ENCODE measurements around the gene RCN1. TPM values are rescaled to one million over a fixed set of nuclear protein-coding genes. Genes with fewer than 3 reads are reported as not detected.
"Not testable (repeated sequence)": the region's sequence is repeated elsewhere in the genome, so short reads cannot be mapped to it uniquely, and the experiment has no call there.

Gene RCN1
- total RNA-seq, 1 donor from 2014 or later: 86.8 TPM

DNA sequence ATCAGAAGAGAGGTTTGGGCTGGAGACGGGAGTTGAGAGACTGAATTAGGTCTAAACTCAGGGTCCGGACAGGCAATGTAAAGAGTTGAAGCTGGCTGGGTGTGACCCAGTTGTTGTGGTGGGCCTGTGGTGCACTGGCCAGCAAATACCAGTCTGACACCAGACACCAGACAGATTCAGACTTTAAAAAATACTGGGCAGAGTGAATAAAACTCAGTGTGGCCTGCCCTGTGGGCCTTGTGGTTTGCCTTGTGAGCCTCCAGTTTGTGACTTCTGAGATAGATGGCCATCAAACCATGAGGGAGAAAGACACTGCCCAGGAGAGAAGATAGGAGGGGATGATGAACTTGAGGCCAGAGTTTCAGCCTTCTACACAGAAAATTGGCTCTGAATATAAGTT, 25.8 kb downstream of the RCN1 start:
- TF ChIP-seq, protein P1, sequence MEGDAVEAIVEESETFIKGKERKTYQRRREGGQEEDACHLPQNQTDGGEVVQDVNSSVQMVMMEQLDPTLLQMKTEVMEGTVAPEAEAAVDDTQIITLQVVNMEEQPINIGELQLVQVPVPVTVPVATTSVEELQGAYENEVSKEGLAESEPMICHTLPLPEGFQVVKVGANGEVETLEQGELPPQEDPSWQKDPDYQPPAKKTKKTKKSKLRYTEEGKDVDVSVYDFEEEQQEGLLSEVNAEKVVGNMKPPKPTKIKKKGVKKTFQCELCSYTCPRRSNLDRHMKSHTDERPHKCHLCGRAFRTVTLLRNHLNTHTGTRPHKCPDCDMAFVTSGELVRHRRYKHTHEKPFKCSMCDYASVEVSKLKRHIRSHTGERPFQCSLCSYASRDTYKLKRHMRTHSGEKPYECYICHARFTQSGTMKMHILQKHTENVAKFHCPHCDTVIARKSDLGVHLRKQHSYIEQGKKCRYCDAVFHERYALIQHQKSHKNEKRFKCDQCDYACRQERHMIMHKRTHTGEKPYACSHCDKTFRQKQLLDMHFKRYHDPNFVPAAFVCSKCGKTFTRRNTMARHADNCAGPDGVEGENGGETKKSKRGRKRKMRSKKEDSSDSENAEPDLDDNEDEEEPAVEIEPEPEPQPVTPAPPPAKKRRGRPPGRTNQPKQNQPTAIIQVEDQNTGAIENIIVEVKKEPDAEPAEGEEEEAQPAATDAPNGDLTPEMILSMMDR (IDR thresholded peaks at IDR 0.05): no peak
- DNase-seq (no peak), ATAC-seq (no peak)
- H3K36me3 ChIP-seq: no peaks in the 10 kb centered on the region
- no peaks in the 10 kb centered on the region for H3K4me1 ChIP-seq
- intact Hi-C loops (cut with DNase I): no loop called here
- no peaks in the 10 kb centered on the region for H3K9me3 ChIP-seq
- no peak overlapping the region for H3K27ac ChIP-seq
- no peaks in the 10 kb centered on the region for H3K27me3 ChIP-seq
- no peak overlapping the region for H3K4me3 ChIP-seq

DNA sequence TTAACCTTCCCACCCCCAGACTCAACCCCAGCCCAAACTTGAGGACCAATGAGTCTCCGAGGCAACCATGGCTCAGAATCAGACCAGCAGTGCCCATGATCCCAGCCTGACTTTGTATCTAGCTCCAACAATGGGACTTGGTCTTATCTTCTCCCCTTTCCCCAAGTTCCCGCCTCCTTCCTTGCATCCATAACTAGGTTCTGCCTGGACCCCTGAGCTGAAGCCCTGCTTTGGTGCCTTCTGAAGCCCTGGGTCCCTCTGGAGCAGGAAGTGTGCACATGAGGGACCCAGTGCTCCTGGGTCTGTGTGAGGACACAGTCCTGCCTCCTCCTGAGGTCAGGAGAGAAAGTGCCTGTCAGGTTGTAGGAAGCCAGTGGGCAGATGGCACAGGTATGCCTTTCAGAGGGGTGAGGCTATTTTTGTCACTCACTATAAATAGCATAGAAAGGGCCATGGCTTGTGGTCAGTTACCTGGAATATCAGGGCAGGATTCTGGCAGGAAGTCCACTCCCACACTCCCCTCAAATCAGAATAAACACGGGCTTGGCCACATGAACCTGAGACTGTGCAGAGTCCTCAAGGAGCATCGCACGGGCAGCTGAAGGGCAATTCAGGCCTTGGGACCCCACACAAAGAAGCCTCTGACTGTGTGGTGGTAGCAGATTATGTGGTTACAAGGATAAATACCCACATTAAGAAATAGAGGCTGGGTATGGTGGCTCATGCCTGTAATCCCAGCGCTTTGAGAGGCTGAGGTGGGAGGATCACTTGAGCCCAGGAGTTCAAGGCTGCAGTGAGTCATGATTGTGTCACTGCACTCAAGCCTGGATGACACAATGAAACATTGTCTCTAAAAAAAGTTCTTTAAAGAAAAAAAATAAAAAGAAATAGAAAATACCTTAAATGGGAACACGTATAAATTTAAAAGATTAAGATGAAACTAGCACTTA, 27.4 kb downstream of the RCN1 start:
- TF ChIP-seq, protein P1 (IDR thresholded peaks at IDR 0.05): no peak

DNA sequence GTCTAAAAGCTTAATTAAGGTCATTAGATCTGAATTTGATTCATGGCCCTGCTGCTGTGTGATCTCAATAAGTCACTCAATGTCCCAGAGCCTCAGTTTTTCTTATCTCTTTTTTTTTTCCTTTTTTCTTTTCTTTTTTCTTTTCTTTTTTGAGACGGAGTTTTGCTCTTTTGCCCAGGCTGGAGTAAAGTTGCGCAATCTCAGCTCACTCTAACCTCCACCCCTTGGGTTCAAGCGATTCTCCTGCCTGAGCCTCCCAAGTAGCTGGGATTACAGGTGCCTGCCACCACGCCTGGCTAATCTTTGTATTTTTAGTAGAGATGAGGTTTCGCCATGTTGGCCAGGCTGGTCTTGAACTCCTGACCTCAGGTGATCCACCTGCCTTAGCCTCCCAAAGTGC, 28.3 kb downstream of the RCN1 start:
- H3K4me1 ChIP-seq; H3K36me3 ChIP-seq; H3K27me3 ChIP-seq; H3K4me3 ChIP-seq; H3K27ac ChIP-seq; DNase-seq; intact Hi-C loops (cut with DNase I); ATAC-seq; H3K9me3 ChIP-seq: not testable (repeated sequence)

More for the DNA sequence above, 27.4 kb downstream of the RCN1 start:
- no peaks in the 10 kb centered on the region for H3K36me3 ChIP-seq
- H3K4me1 ChIP-seq: no peaks in the 10 kb centered on the region
- ATAC-seq (no peak), DNase-seq (no peak)
- no peaks in the 10 kb centered on the region for H3K27me3 ChIP-seq
- intact Hi-C loops (cut with DNase I): no loop called here
- no peaks in the 10 kb centered on the region for H3K9me3 ChIP-seq
- H3K4me3 ChIP-seq: no peak overlapping the region
- no peak overlapping the region for H3K27ac ChIP-seq

DNA sequence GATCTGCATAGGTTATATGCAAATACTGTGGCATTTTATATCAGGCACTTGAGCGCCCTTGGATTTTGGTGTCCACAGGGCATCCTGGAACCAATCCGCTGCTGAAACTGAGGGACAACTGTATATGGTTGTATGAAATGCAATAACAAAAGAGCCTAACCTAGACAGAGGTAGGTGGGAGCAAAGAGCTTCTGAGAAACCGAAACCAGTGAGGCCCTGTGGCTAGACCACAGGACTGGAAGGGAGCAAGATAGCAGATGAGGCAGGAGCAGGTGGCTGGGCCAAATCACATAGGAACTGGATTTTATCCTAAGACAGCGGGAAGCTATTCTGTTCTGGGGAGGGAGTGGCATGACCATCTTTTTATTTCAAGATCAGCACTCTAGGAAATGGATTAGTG, 30.1 kb downstream of the RCN1 start:
- intact Hi-C loops (cut with DNase I): no loop called here
- no peak for DNase-seq
- Histone ChIP-seq H3K36me3 (no peaks in the 10 kb centered on the region), H3K4me1 (no peaks in the 10 kb centered on the region), H3K27me3 (no peaks in the 10 kb centered on the region), H3K9me3 (no peaks in the 10 kb centered on the region), H3K4me3 (no peak overlapping the region), H3K27ac (no peak overlapping the region)
- no peak for ATAC-seq
- TF ChIP-seq, protein P1 (IDR thresholded peaks at IDR 0.05): no peak

DNA sequence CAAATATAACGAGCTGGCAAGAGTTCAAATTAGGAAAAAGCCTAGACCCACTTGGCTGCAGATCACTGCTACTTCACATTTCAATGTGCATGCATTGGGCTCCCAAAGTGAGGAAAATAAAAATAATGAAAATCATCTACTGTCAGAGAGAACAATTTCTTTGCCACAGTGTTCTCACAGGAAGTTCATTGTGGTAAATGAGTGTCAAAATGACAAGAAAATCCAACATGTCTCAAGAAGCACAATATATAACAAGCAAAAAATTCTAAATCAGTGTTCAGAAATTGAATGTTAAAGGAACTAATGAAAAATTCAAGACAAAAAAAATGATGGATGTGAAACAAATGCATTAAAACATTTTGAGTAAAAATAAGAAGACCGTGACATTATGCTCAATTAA, 31.3 kb downstream of the RCN1 start:
- TF ChIP-seq, protein P1 (IDR thresholded peaks at IDR 0.05): no peak

DNA sequence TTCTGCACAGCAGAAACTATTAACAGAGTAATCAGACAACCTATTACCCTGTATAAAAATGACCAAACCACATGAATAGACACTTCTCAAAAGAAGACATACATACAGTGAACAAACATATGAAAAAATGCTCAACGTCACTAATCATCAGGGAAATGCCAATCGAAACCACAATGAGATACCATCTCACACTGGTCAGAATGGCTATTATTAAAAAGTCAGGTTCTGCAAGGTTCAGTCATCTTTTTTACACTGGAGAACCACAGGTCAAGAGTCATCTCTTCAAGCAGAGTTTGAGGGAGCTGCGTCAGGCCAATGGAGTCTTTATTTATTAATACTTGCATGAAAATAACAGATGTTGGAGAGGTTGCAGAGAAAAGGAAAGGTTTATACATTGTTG, 40.4 kb downstream of the RCN1 start:
- intact Hi-C loops (cut with DNase I): no loop called here
- H3K27ac ChIP-seq: no peak overlapping the region
- TF ChIP-seq, protein P1 (IDR thresholded peaks at IDR 0.05): no peak
- DNase-seq (no peak), ATAC-seq (no peak)
- H3K4me3 ChIP-seq: no peak overlapping the region
- H3K36me3 ChIP-seq: no peaks in the 10 kb centered on the region
- H3K4me1 ChIP-seq: no peaks in the 10 kb centered on the region
- no peaks in the 10 kb centered on the region for H3K9me3 ChIP-seq
- no peaks in the 10 kb centered on the region for H3K27me3 ChIP-seq

More for the DNA sequence above, 31.3 kb downstream of the RCN1 start:
- Histone ChIP-seq H3K36me3 (no peaks in the 10 kb centered on the region), H3K27me3 (no peaks in the 10 kb centered on the region), H3K4me3 (no peak overlapping the region), H3K27ac (no peak overlapping the region), H3K4me1 (no peaks in the 10 kb centered on the region), H3K9me3 (no peaks in the 10 kb centered on the region)
- no peak for ATAC-seq
- no peak for DNase-seq
- intact Hi-C loops (cut with DNase I): no loop called here

Measured in upper lobe of right lung (tissue), 1 donor.